ENCODE data around the gene GCA.

DNA sequence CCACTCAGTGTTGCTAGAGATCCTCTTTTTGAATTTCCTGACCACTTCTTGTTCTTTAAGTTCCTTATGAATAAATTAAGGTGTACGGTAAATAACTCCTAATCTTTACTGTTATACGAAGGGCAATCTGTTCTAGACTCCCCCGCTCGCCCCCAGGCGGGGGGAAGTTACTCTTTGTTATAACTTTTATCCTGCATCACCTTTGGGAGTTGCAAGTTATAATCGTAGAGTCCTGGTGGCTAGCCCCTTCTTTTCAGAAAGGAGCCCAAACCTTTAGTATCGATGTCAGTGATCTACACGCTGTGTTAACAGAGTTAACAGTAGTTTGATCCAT lies 652 bp downstream of the GCA start:
- TF ChIP-seq, protein P1, sequence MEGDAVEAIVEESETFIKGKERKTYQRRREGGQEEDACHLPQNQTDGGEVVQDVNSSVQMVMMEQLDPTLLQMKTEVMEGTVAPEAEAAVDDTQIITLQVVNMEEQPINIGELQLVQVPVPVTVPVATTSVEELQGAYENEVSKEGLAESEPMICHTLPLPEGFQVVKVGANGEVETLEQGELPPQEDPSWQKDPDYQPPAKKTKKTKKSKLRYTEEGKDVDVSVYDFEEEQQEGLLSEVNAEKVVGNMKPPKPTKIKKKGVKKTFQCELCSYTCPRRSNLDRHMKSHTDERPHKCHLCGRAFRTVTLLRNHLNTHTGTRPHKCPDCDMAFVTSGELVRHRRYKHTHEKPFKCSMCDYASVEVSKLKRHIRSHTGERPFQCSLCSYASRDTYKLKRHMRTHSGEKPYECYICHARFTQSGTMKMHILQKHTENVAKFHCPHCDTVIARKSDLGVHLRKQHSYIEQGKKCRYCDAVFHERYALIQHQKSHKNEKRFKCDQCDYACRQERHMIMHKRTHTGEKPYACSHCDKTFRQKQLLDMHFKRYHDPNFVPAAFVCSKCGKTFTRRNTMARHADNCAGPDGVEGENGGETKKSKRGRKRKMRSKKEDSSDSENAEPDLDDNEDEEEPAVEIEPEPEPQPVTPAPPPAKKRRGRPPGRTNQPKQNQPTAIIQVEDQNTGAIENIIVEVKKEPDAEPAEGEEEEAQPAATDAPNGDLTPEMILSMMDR (IDR thresholded peaks at IDR 0.05), result no peak
- no peak for TF ChIP-seq POLR2A (IDR thresholded peaks at IDR 0.05)
